Sigmoid colon (tissue), 7 donors: ENCODE measurements around the gene CPM. TPM values are rescaled to one million over a fixed set of nuclear protein-coding genes. Genes with fewer than 3 reads are reported as not detected.

ENCODE experiments used
- DNase-seq: peaks from one replicate; pipeline ENCODE4 v3.0.0-alpha.2; 2019
- H3K27ac ChIP-seq, 4 donors: fragments of 200-600 bp; sonication (generic); one replicate each; pipeline ENCODE4 v1.5.1; 2016 to 2019; ENCODE audit warnings: mild to moderate bottlenecking in 1 of 4
- H3K27me3 ChIP-seq, 3 donors: fragments of 200-600 bp; sonication (generic); one replicate each; pipeline ENCODE4 v1.5.1; 2019; ENCODE audit warnings: mild to moderate bottlenecking in 1 of 3
- H3K36me3 ChIP-seq, 4 donors: fragments of 200-600 bp; sonication (generic); one replicate each; pipeline ENCODE4 v1.5.1; 2016 to 2019
- H3K4me1 ChIP-seq, 4 donors: fragments of 200-600 bp; sonication (generic); one replicate each; pipeline ENCODE4 v1.5.1; 2017 to 2019
- H3K4me3 ChIP-seq, 4 donors: fragments of 200-600 bp; sonication (generic); one replicate each; pipeline ENCODE4 v1.5.1; 2017 to 2019; ENCODE audit warnings: mild to moderate bottlenecking in 2 of 4, moderate library complexity in 1 of 4
- H3K9me3 ChIP-seq, 4 donors: fragments of 200-600 bp in 3 of 4; sonication (generic) in 3 of 4; one replicate each; pipeline versions ENCODE4 v1.5.1 to v1.6.1; 2013 to 2019
- EP300 ChIP-seq, 4 donors: sonication (generic); formaldehyde crosslinking; IDR thresholded peaks; one replicate each; pipeline ENCODE4 v1.6.1; 2017; ENCODE audit warnings: antibody characterized with exemption in 4 of 4
- POLR2A ChIP-seq, 2 donors: fragments of 450-650 bp; IDR thresholded peaks; one replicate each; pipeline ENCODE4 v1.6.1; 2016; ENCODE audit warnings: antibody characterized with exemption in 2 of 2, mild to moderate bottlenecking in 2 of 2, moderate library complexity in 2 of 2
- POLR2AphosphoS5 ChIP-seq, 4 donors: sonication (generic); formaldehyde crosslinking; IDR thresholded peaks; one replicate each; pipeline ENCODE4 v1.6.1; 2017; ENCODE audit warnings: antibody characterized with exemption in 4 of 4
- WGBS, 2 donors: extraction: QIAGEN DNeasy Blood & Tissue Kit; methylation state at CpG; one replicate each; pipeline ENCODE4 v1.1.7; 2013; 5-methylcytosine and 5-hydroxymethylcytosine counted together
- intact Hi-C: fragments of 100-400 bp; cut with DNase I; formaldehyde crosslinking; loops from one replicate; pipeline ENCODE4 v1.15.1; 2023
- polyA plus RNA-seq, 3 donors: library from polyadenylated mRNA; stranded (reverse); fragments of 200-250 nt; gene quantifications; one replicate each; pipeline ENCODE4 v1.2.3, GENCODE V29; 2013
- total RNA-seq, 4 donors: library from RNA; depleted of rRNA; stranded (reverse); fragments of >200 nt; gene quantifications; one replicate each; pipeline ENCODE4 v1.1.0, GENCODE V29; 2016
- TF ChIP-seq, protein P1 (sequence below), 4 experiments: fragments of 450-650 bp in 3 of 4; fragments of 200-600 bp in 1 of 4; IDR thresholded peaks; one replicate each; pipeline ENCODE4 v1.5.1; 2016 to 2019; ENCODE audit warnings: antibody characterized with exemption in 4 of 4, mild to moderate bottlenecking in 3 of 4, moderate library complexity in 2 of 4
- donor health status: healthy with polysubstance abuse.
- donor health status: Bipolar disorder and iron deficiency.
- donor health status: healthy.

The CPM gene
- total and polyA plus RNA-seq, 7 donors, result 15.3 to 81.0 (median 36.5) TPM

DNA sequence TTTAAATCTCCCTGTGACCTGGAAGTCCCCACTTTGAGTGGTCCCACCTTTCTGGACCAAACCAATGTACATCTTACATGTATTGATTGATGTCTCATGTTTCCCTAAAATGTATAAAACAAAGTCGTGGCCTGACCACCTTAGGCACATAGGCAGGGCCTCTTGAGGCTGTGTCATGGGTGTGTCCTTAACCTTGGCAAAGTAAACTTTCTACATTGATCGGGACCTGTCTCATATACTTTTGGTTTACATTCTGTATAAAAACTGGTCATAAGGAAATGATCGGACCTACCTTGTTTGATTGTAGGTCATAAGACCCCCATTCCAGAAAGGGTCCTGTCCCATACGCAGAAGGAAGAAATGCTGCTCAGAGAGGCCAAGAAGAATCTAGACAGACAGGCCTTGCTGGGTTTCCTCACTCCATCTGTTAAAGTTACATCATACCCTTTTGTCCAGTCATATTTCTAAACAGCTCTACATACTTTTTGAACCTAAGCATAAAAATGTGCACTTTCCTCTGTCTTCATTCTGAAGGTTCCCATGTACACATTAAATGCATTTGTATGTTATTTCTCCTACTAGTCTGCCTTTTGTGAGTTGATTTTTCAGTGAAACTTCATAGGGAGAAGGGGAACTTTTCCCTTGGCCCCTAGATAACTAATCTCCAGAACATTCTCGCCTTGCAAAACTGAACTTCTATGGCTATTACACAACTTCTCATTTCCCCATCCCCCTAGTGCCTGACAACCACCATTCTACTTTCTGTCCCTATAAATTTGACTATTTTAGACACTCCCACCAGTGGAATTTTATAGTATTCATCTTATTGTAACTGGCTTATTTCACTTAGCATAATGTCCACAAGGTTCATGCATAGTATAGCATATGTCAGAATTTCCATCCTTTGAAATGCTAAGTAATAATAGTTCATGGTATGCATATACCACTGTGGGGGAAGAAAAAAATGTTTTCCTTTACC, 30.2 kb upstream of the CPM start:
- no peaks in the 10 kb centered on the region for H3K27me3 ChIP-seq
- WGBS, 2 donors, result 30 to 72% methylated on average over 5 of the region's 5 CpGs
- no peak overlapping the region for H3K27ac ChIP-seq

DNA sequence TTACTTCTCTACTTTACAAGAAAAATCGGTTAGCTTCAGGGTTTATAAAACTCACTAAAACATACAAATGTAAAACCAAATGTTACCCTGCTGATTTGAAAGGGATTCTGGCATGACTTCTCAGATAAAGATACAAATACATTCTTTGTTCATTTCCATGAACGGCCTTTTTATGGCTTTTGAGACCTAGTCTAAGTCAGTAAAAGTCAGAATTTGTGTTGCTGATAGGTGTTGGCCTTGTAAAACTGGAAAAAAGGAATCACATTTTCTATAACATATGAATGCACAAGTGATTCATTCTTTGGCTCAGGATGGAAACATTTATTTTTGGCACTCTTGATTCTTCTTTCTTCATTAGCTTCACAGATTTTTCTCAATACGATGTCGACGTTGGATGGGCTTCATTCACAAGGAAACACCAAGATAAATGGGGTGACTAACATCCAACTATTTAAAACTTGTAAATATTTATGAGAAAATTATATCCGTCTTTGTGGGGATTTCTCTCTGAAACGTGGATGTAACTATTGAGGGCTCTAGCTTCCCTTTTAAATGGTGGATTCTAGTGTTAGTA, 27.0 kb upstream of the CPM start:
- intact Hi-C loops, result no loop called here
- WGBS, 2 donors, result 15 to 48% methylated on average over 7 of the region's 7 CpGs
- no peaks in the 10 kb centered on the region for H3K9me3 ChIP-seq
- no peak for DNase-seq
- no peaks in the 10 kb centered on the region for H3K36me3 ChIP-seq
- no peak overlapping the region for H3K4me3 ChIP-seq
- peaks cover 0 to 8% (median 0%) of the 10 kb centered on the region in 4 donors for H3K4me1 ChIP-seq
- no peaks in the 10 kb centered on the region for H3K27me3 ChIP-seq
- TF ChIP-seq POLR2AphosphoS5 (IDR thresholded peaks at IDR 0.05) (no peak), EP300 (IDR thresholded peaks at IDR 0.05) (no peak), POLR2A (IDR thresholded peaks at IDR 0.05) (no peak)
- TF ChIP-seq, protein P1, sequence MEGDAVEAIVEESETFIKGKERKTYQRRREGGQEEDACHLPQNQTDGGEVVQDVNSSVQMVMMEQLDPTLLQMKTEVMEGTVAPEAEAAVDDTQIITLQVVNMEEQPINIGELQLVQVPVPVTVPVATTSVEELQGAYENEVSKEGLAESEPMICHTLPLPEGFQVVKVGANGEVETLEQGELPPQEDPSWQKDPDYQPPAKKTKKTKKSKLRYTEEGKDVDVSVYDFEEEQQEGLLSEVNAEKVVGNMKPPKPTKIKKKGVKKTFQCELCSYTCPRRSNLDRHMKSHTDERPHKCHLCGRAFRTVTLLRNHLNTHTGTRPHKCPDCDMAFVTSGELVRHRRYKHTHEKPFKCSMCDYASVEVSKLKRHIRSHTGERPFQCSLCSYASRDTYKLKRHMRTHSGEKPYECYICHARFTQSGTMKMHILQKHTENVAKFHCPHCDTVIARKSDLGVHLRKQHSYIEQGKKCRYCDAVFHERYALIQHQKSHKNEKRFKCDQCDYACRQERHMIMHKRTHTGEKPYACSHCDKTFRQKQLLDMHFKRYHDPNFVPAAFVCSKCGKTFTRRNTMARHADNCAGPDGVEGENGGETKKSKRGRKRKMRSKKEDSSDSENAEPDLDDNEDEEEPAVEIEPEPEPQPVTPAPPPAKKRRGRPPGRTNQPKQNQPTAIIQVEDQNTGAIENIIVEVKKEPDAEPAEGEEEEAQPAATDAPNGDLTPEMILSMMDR (IDR thresholded peaks at IDR 0.05), result no peak
- H3K27ac ChIP-seq, result no peak overlapping the region

More for the DNA sequence above, 30.2 kb upstream of the CPM start:
- Histone ChIP-seq H3K36me3 (no peaks in the 10 kb centered on the region), H3K4me3 (no peak overlapping the region), H3K4me1 (peaks cover 0 to 8% (median 2%) of the 10 kb centered on the region in 4 donors), H3K9me3 (no peaks in the 10 kb centered on the region)
- intact Hi-C loops, result no loop called here
- no peak for TF ChIP-seq POLR2A (IDR thresholded peaks at IDR 0.05)
- TF ChIP-seq, protein P1 (IDR thresholded peaks at IDR 0.05), result no peak
- no peak for TF ChIP-seq EP300 (IDR thresholded peaks at IDR 0.05)
- no peak for TF ChIP-seq POLR2AphosphoS5 (IDR thresholded peaks at IDR 0.05)
- DNase-seq, result no peak

DNA sequence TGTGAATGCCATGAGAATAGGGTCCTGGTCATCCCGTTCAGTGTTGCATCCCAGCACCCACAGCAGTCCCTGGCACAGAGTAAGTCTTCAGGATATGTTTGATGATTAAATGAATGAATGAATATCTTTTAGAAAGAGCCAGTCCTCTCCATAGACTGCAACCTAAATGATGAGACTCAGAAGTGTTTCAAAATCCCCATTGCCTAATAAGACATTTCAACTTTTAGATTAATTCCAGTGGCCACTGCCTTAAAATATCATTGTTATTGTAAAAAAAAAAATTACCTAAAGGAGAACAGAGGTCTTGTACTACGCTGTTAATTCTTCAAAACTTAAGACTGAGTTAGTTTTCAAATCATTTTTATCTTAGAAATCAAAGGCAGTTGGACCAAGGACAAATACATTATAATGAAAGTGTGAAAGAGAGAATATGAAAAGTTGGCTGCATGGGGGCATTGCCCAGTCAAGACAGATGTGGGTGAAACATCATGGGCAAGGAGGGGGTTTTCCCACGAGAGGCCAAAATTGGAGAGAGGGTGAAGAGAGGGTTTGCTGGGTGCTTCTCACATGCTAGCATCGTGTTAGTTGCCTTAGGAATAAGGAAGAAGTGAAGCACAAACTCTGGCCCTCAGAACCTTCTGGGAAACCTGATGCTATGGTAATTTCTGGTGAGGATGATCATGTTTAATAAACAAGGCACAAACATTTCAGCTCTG, 26.3 kb upstream of the CPM start:
- 39 to 63% methylated on average over 4 of the region's 4 CpGs for WGBS, 2 donors
- Histone ChIP-seq H3K27ac (no peak overlapping the region), H3K27me3 (no peaks in the 10 kb centered on the region), H3K36me3 (no peaks in the 10 kb centered on the region), H3K4me1 (peaks cover 0 to 8% (median 0%) of the 10 kb centered on the region in 4 donors), H3K9me3 (no peaks in the 10 kb centered on the region), H3K4me3 (no peak overlapping the region)
- intact Hi-C loops, result no loop called here
- no peak for DNase-seq
- TF ChIP-seq EP300 (IDR thresholded peaks at IDR 0.05) (no peak), POLR2A (IDR thresholded peaks at IDR 0.05) (no peak), POLR2AphosphoS5 (IDR thresholded peaks at IDR 0.05) (no peak)
- TF ChIP-seq, protein P1 (IDR thresholded peaks at IDR 0.05), result no peak

DNA sequence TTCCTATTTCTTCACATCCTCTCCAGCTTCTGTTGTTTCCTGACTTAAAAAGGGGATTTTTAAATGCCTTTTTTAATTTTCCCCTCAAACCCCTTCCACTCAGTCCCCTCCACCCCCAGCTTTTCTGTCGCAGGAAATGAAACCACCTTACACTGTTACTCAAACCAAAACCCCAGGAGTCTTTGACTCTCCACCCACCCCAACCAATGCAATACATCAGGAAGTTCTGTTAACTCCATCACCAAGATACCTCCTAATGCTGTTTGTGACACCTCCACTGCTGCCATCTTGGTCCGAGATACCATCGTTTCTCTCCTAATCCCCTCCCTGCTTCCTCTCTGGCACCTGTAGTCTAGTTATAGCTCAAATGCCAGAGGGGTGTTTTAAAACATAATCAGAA, 25.4 kb upstream of the CPM start:
- TF ChIP-seq EP300 (IDR thresholded peaks at IDR 0.05), result no peak
- TF ChIP-seq, protein P1 (IDR thresholded peaks at IDR 0.05), result no peak
- no peak for TF ChIP-seq POLR2AphosphoS5 (IDR thresholded peaks at IDR 0.05)
- TF ChIP-seq POLR2A (IDR thresholded peaks at IDR 0.05), result no peak
- 60 to 85% methylated on average over 3 of the region's 3 CpGs for WGBS, 2 donors

More for the DNA sequence above, 25.4 kb upstream of the CPM start:
- H3K27ac ChIP-seq, result no peak overlapping the region
- no peaks in the 10 kb centered on the region for H3K36me3 ChIP-seq
- H3K27me3 ChIP-seq, result no peaks in the 10 kb centered on the region
- intact Hi-C loops, result no loop called here
- DNase-seq, result no peak
- H3K4me1 ChIP-seq, result peaks cover 0 to 8% (median 0%) of the 10 kb centered on the region in 4 donors
- no peaks in the 10 kb centered on the region for H3K9me3 ChIP-seq
- no peak overlapping the region for H3K4me3 ChIP-seq
